Endothelial cell (in vitro differentiated cells): ENCODE data around the gene USP15. TPM values are rescaled to one million over a fixed set of nuclear protein-coding genes. Genes with fewer than 3 reads are reported as not detected.

Experiments
- DNase-seq: peaks from one replicate; pipeline ENCODE4 v3.0.0; 2021; ENCODE audit warnings: low spot score
- H3K27ac Mint-ChIP-seq: one replicate; pipeline ENCODE4 v1.8.0; 2021; ENCODE audit warnings: mixed read lengths, inconsistent platforms; ENCODE audit not compliant: unreplicated experiment
- H3K27me3 Mint-ChIP-seq: one replicate; pipeline ENCODE4 v1.8.0; 2021; ENCODE audit warnings: mild to moderate bottlenecking, moderate library complexity, mixed read lengths, inconsistent platforms; ENCODE audit not compliant: unreplicated experiment
- H3K36me3 Mint-ChIP-seq: one replicate; pipeline ENCODE4 v1.8.0; 2021; ENCODE audit warnings: mild to moderate bottlenecking, low read depth, mixed read lengths, inconsistent platforms; ENCODE audit not compliant: unreplicated experiment
- H3K4me1 Mint-ChIP-seq: one replicate; pipeline ENCODE4 v1.8.0; 2021; ENCODE audit warnings: mild to moderate bottlenecking, mixed read lengths, inconsistent platforms; ENCODE audit not compliant: unreplicated experiment
- H3K4me3 Mint-ChIP-seq: one replicate; pipeline ENCODE4 v1.8.0; 2021; ENCODE audit warnings: mild to moderate bottlenecking, mixed read lengths, inconsistent platforms; ENCODE audit not compliant: unreplicated experiment
- H3K9me3 Mint-ChIP-seq: one replicate; pipeline ENCODE4 v1.8.0; 2021; ENCODE audit warnings: mixed read lengths, inconsistent platforms; ENCODE audit not compliant: unreplicated experiment
- total RNA-seq: library from RNA; stranded (reverse); fragmentation: NEBNext Ultra II Directional; extraction: Animal tissue kit (Norgen Biotek cat#: 25700); gene quantifications from one replicate; pipeline ENCODE4 v1.2.1, GENCODE V29; 2021; ENCODE audit not compliant: unreplicated experiment
- TF ChIP-seq, protein P1 (sequence below): fragments of 200-600 bp; sonication (generic); IDR thresholded peaks from one replicate; pipeline ENCODE4 v1.5.0; 2021; ENCODE audit warnings: antibody characterized with exemption; ENCODE audit not compliant: unreplicated experiment

USP15 gene
- total RNA-seq, 1 donor from 2014 or later: 98.2 TPM

DNA sequence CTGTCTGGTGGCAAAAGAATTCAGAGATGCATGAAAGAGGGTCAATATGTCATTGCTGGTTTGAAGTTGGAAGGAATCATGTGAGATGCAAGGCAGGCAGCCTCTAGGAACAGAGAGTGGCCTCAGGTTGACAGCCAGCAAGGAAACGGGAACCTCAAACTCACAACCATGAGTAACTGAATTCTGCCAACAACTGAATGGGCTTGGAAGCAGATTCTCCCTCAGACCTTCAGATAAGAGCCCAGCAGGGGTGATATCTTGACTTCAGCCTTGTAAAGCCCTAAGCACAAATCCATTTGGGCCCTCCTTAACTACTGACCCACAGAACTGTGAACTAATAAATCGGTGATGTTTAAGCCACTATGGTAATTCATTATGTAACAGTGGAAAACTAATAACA, 35.8 kb downstream of the USP15 start:
- H3K4me3 Mint-ChIP-seq: no peak overlapping the region
- H3K27me3 Mint-ChIP-seq: no peaks in the 10 kb centered on the region
- TF ChIP-seq, protein P1, sequence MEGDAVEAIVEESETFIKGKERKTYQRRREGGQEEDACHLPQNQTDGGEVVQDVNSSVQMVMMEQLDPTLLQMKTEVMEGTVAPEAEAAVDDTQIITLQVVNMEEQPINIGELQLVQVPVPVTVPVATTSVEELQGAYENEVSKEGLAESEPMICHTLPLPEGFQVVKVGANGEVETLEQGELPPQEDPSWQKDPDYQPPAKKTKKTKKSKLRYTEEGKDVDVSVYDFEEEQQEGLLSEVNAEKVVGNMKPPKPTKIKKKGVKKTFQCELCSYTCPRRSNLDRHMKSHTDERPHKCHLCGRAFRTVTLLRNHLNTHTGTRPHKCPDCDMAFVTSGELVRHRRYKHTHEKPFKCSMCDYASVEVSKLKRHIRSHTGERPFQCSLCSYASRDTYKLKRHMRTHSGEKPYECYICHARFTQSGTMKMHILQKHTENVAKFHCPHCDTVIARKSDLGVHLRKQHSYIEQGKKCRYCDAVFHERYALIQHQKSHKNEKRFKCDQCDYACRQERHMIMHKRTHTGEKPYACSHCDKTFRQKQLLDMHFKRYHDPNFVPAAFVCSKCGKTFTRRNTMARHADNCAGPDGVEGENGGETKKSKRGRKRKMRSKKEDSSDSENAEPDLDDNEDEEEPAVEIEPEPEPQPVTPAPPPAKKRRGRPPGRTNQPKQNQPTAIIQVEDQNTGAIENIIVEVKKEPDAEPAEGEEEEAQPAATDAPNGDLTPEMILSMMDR: no peak
- peaks cover 32% of the 10 kb centered on the region for H3K36me3 Mint-ChIP-seq
- no peaks in the 10 kb centered on the region for H3K9me3 Mint-ChIP-seq
- peaks cover 29% of the 10 kb centered on the region for H3K4me1 Mint-ChIP-seq
- no peak for DNase-seq
- H3K27ac Mint-ChIP-seq: no peak overlapping the region

DNA sequence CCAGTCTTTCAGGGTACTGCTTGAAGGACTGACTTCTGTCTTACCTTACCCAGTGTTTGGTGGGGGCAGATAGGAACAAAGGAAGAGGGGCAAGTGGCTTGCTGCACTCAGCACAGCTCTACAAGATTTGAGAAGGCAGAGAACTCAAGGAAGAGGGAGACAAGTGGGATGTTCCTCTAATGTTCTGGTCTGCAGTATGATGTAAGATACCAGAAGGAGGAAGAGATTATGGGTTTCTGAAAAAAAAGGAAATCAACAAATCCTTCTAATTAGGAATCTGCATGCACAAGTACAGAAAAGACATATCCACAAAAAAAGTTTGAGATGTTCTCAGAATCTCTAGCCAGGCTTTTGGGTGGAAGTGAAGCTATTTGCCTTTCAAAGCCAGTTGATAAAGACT, 37.1 kb downstream of the USP15 start:
- Mint-ChIP-seq H3K4me1 (peaks cover 22% of the 10 kb centered on the region), H3K4me3 (peak overlapping the region; percentile 43), H3K36me3 (peaks cover 34% of the 10 kb centered on the region), H3K27me3 (no peaks in the 10 kb centered on the region), H3K27ac (peak overlapping the region; percentile 12), H3K9me3 (no peaks in the 10 kb centered on the region)
- TF ChIP-seq, protein P1: no peak
- DNase-seq: no peak

DNA sequence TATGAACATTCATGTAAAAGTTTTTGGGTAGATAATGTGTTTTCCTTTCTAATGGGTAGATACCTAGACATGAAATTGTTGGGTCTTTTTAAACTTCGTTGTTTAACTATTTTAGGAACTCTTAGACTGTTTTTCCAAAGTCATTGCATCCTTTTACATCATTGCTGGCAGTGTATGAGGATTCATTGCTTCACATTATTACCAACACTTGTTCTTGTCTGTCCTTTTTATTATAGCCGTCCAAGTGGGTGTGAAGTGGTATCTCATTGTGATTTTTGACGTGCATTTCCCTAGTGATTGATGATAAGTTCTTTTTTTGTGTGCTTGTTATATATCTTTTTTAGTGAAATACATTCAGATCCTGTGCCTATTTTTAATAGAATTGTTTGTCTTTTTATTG, 39.4 kb downstream of the USP15 start:
- DNase-seq: no peak
- TF ChIP-seq, protein P1: no peak
- no peak overlapping the region for H3K27ac Mint-ChIP-seq
- no peaks in the 10 kb centered on the region for H3K9me3 Mint-ChIP-seq
- no peak overlapping the region for H3K4me3 Mint-ChIP-seq
- H3K4me1 Mint-ChIP-seq: peaks cover 16% of the 10 kb centered on the region
- H3K36me3 Mint-ChIP-seq: peaks cover 48% of the 10 kb centered on the region
- no peaks in the 10 kb centered on the region for H3K27me3 Mint-ChIP-seq

DNA sequence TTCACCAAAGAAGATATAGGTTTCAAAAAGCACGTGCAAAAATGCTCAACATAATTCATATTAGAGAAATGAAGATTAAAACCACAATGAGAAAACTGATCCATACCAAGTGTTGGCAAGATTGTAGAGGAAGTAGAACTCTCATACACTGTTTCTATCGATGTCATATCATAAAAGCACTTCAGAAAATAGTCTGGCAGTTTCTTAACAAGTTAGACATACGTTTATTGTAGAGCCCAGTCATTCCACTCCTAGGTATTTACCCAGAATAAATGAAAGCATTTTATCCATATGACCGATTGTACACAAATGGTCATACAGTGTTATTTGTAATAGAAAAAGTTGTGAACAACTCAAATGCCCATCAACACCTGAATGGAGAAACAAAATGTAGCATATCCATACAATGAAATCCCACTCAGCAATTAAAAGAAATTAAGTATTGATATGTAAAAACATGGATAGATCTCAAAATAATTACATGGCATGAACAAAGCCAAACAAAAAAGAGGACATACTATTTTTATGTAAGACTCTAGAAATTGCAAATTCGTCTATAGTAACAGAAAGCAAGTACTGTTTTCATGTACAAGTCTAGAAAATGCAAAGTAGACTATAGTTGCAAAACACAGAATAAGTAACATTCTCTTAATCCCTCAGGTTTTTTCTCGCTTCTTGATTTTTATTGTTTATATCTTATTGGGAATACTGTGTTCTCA, 41.0 kb downstream of the USP15 start:
- H3K27ac Mint-ChIP-seq: no peak overlapping the region
- H3K9me3 Mint-ChIP-seq: no peaks in the 10 kb centered on the region
- no peaks in the 10 kb centered on the region for H3K27me3 Mint-ChIP-seq
- no peak overlapping the region for H3K4me3 Mint-ChIP-seq
- H3K4me1 Mint-ChIP-seq: peaks cover 11% of the 10 kb centered on the region
- no peak for DNase-seq
- TF ChIP-seq, protein P1: no peak
- H3K36me3 Mint-ChIP-seq: peaks cover 52% of the 10 kb centered on the region

DNA sequence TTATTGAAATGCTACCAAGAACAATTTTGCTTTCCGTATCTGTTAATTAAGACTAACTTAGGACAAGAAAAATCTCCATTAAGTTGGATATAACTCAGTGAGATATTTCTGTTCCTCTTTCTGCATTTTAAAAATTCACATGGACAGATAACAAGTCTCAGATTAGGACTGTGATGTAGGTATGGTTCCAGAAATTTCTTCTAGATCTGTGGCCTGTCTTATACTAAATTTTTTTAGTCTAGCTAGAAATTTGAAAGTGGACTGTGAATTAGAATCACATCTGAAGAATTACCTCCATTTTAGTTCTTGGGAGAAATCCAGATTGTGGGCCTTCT, 41.6 kb downstream of the USP15 start:
- TF ChIP-seq, protein P1: no peak
- Mint-ChIP-seq H3K27ac (no peak overlapping the region), H3K27me3 (no peaks in the 10 kb centered on the region), H3K9me3 (no peaks in the 10 kb centered on the region), H3K4me3 (no peak overlapping the region), H3K4me1 (peaks cover 5% of the 10 kb centered on the region), H3K36me3 (peaks cover 49% of the 10 kb centered on the region)
- DNase-seq: no peak
